NCI-H128 (cell line): ENCODE data around the gene GABBR2.

Experiments used
- DNase-seq: peaks from one replicate; lab custom pipeline; 2025; ENCODE audit not compliant: unreplicated experiment; lab: John Stamatoyannopoulos, UW

GABBR2 gene

GRCh38 chr9:98708933-98709911 is at the start of gene GABBR2:
TSS of gene GABBR2 (minus strand) at chr9:98708935. CDS start at chr9:98708737, 198 bp downstream.
- no peak for DNase-seq

- no peak for DNase-seq
Measured at GRCh38 chr9:98755006-98755618, 46.4 kb upstream of the GABBR2 start.

GRCh38 chr9:98751210-98751609 is 42.5 kb upstream of the GABBR2 start:
- no peak for DNase-seq

GRCh38 chr9:98750364-98751060 is 41.8 kb upstream of the GABBR2 start:
- DNase-seq: no peak

GRCh38 chr9:98747476-98747875 is 38.7 kb upstream of the GABBR2 start:
- no peak for DNase-seq

GRCh38 chr9:98745470-98745869 is 36.7 kb upstream of the GABBR2 start:
- no peak for DNase-seq

GRCh38 chr9:98743818-98744611 is 35.3 kb upstream of the GABBR2 start:
- DNase-seq: no peak

- DNase-seq: no peak
Measured at GRCh38 chr9:98743329-98743728, 34.6 kb upstream of the GABBR2 start.

- no peak for DNase-seq
Measured at GRCh38 chr9:98742325-98743280, 33.9 kb upstream of the GABBR2 start.

GRCh38 chr9:98740226-98740881 is 31.6 kb upstream of the GABBR2 start:
- DNase-seq: no peak

GRCh38 chr9:98738741-98739140 is 30.0 kb upstream of the GABBR2 start:
- no peak for DNase-seq

GRCh38 chr9:98736226-98736625 is 27.5 kb upstream of the GABBR2 start:
- DNase-seq: no peak

GRCh38 chr9:98732801-98733200 is 24.1 kb upstream of the GABBR2 start:
- no peak for DNase-seq

- DNase-seq: no peak
Measured at GRCh38 chr9:98732091-98732490, 23.4 kb upstream of the GABBR2 start.

GRCh38 chr9:98730871-98731270 is 22.1 kb upstream of the GABBR2 start:
- DNase-seq: no peak

GRCh38 chr9:98728500-98728899 is 19.8 kb upstream of the GABBR2 start:
- DNase-seq: no peak

- no peak for DNase-seq
Measured at GRCh38 chr9:98727428-98727827, 18.7 kb upstream of the GABBR2 start.

- no peak for DNase-seq
Measured at GRCh38 chr9:98726735-98727134, 18.0 kb upstream of the GABBR2 start.
